GM18951 (cell line): ENCODE data around the gene KNDC1.

Source experiments
- POLR2A ChIP-seq: IDR thresholded peaks from 4 replicates; pipeline ENCODE4 v1.6.1; 2011; ENCODE audit warnings: mild to moderate bottlenecking; ENCODE audit not compliant: insufficient read length, insufficient read depth; ENCODE audit errors: extremely low read depth
- in situ Hi-C: fragments of 300-500 bp; cut with MboI; formaldehyde crosslinking; loops from one replicate; pipeline ENCODE4 v1.12.0; 2022; ENCODE audit warnings: low sequenced_read_pairs, mixed read lengths, inconsistent platforms; ENCODE audit not compliant: unreplicated experiment

KNDC1 gene

GRCh38 chr10:133237241-133237587 lies 77.2 kb downstream of the KNDC1 start:
- no peak for TF ChIP-seq POLR2A
- in situ Hi-C loops = loop anchor here (25.0 kb wide), 1 partner anchor 325 kb away; no protein-coding TSS in a partner anchor

- in situ Hi-C loops = loop anchor here (25.0 kb wide), 1 partner anchor 326 kb away; no protein-coding TSS in a partner anchor
- TF ChIP-seq POLR2A = no peak
Measured at GRCh38 chr10:133237588-133238465, 77.8 kb downstream of the KNDC1 start, which contains the start of gene VENTX. Gene VENTX, plus strand, starts transcription at chr10:133237855. Its CDS starts 60 bp downstream, at chr10:133237915.

GRCh38 chr10:133238466-133238804 lies 78.4 kb downstream of the KNDC1 start:
- in situ Hi-C loops = loop anchor here (25.0 kb wide), 1 partner anchor 326 kb away; no protein-coding TSS in a partner anchor
- no peak for TF ChIP-seq POLR2A

- no peak for TF ChIP-seq POLR2A
- in situ Hi-C loops = loop anchor here (25.0 kb wide), 1 partner anchor 328 kb away; no protein-coding TSS in a partner anchor
Measured at GRCh38 chr10:133239990-133240389, 80.0 kb downstream of the KNDC1 start.

- in situ Hi-C loops = loop anchor here (25.0 kb wide), 1 partner anchor 329 kb away; no protein-coding TSS in a partner anchor
- no peak for TF ChIP-seq POLR2A
Measured at GRCh38 chr10:133241501-133242205, 81.6 kb downstream of the KNDC1 start.

GRCh38 chr10:133242611-133243356 lies 82.8 kb downstream of the KNDC1 start:
- no peak for TF ChIP-seq POLR2A
- in situ Hi-C loops = loop anchor here (25.0 kb wide), 1 partner anchor 330 kb away; no protein-coding TSS in a partner anchor

GRCh38 chr10:133243593-133243992 lies 83.6 kb downstream of the KNDC1 start:
- no peak for TF ChIP-seq POLR2A
- in situ Hi-C loops = loop anchor here (25.0 kb wide), 1 partner anchor 331 kb away; no protein-coding TSS in a partner anchor

GRCh38 chr10:133245439-133246235 lies 85.6 kb downstream of the KNDC1 start:
- in situ Hi-C loops = loop anchor here (25.0 kb wide), 1 partner anchor 333 kb away; no protein-coding TSS in a partner anchor

GRCh38 chr10:133246236-133246626 lies 86.2 kb downstream of the KNDC1 start:
- in situ Hi-C loops = loop anchor here (25.0 kb wide), 1 partner anchor 334 kb away; no protein-coding TSS in a partner anchor

More at GRCh38 chr10:133245439-133246235, 85.6 kb downstream of the KNDC1 start:
- TF ChIP-seq POLR2A = no peak

GRCh38 chr10:133247681-133248333 lies 87.8 kb downstream of the KNDC1 start:
- no peak for TF ChIP-seq POLR2A
- in situ Hi-C loops = loop anchor here (25.0 kb wide), 1 partner anchor 336 kb away; no protein-coding TSS in a partner anchor

More at GRCh38 chr10:133246236-133246626, 86.2 kb downstream of the KNDC1 start:
- no peak for TF ChIP-seq POLR2A

GRCh38 chr10:133248334-133248715 lies 88.3 kb downstream of the KNDC1 start:
- in situ Hi-C loops = loop anchor here (25.0 kb wide), 1 partner anchor 336 kb away; no protein-coding TSS in a partner anchor
- no peak for TF ChIP-seq POLR2A
